ENCODE data around the gene GABRD. TPM values are rescaled to one million over a fixed set of nuclear protein-coding genes. Genes with fewer than 3 reads are reported as not detected.

GABRD gene
- total RNA-seq, 1 experiment from 2014 or later: 2.1 TPM

- no peak for DNase-seq (ENCODE audit: low spot score)
These were observed 19.1 kb downstream of the GABRD start for GRCh38 chr1:2038229-2038628.

GRCh38 chr1:2039251-2039650, 20.1 kb downstream of the GABRD start:
- DNase-seq (ENCODE audit: low spot score): no peak

- no peak for DNase-seq (ENCODE audit: low spot score)
These were observed 22.2 kb downstream of the GABRD start for GRCh38 chr1:2041305-2041704.

- DNase-seq (ENCODE audit: low spot score): no peak
These were observed 22.7 kb downstream of the GABRD start for GRCh38 chr1:2041887-2042286.

DNA sequence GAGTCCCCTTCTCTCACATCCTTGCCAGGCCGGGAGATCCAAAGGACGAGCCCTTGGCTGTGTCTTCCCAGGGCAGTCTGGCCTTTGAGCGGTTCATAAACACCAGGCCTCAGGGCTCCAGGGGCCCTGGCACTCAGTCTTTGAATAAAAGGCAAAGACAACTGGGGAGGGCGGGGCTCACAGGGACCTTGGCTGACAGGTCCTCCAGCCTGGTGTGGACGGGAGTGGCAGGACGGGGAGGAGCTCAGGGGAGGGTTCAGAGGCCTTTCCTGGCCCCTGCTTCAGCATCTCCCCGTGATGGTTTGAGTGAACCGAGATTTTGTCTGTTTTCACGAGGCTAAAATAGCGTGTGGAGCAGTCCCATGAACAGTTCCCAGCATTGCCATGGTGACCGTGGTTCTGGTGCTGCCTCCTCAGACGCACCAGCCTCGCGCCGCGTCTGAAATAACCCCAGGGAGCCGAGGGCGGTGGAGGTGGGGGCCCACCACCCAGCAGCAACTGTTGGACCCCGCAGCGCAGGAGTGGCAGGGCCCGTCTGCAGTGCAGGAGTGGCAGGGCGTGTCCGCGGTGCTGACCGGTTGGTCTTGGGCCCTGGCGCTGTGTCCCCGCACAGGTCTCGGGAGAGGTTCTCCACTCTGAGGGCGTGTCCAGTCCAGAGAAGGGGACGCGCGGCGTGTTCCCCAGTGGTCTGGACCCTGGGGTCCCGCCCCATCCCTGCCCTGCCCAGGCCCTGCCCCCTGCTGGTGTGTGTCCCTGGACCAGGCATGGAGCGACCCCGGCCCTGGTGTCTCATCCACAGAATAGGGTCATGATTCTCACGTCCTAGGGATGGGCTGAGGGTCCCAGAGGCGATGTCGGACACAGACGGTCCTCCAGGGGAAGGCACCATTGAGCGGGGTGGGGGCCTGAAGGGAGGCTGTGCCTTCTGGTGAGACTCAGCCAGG, 24.0 kb downstream of the GABRD start:
- DNase-seq (ENCODE audit: low spot score): no peak

DNA sequence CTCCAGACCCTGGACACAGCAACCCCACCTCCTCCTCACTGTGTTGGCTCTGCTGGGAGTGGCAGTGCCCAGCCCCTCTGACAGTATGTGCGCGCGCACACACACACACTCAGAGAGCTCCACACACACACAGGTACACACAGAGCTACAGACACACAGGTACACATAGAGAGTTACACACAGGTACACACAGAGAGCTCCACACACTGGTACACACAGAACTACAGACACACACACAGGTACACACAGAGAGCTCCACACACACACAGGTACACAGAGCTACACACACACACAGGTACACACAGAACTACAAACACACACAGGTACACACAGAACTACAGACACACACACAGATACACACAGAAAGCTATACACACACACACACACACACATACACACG, 24.7 kb downstream of the GABRD start:
- DNase-seq (ENCODE audit: low spot score): no peak

DNA sequence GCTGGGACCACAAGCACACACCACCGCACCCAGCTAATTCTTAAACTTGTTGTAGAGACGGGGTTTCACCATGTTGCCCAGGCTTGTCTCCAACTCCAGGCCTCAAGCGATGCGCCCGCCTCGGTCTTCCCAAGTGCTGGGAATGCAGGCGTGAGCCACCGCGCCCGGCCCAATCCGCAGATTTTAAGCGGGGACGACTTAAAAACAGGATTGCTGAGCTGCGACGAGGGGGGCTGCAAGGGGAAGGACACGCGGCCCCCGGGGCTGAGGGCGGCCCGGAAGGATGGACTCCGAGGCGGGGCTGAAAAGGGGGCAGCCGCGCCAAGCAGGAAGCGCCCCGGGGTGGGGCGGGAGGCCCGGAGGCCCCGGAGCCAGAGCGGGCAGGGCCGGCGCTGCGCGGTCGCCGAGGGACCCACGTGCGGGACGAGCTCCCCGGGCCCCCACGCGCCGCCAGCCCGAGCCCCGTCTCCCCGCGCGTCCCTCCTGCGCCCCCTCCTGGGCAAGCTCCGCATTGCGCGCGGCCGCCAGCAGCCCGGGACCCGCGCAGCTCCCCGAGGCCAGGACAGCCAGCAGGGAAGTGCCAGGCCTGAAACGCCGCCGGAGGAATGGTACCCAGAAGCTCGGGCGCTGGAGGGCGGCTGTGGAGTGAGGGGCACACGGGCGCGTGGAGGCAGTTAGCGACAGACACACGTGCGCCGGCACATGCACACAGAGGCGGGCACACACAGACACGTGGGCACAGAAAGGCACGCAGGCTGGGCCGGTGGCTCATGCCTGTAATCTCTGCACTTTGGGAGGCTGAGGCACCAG, 25.6 kb downstream of the GABRD start:
- DNase-seq (ENCODE audit: low spot score): no peak

DNA sequence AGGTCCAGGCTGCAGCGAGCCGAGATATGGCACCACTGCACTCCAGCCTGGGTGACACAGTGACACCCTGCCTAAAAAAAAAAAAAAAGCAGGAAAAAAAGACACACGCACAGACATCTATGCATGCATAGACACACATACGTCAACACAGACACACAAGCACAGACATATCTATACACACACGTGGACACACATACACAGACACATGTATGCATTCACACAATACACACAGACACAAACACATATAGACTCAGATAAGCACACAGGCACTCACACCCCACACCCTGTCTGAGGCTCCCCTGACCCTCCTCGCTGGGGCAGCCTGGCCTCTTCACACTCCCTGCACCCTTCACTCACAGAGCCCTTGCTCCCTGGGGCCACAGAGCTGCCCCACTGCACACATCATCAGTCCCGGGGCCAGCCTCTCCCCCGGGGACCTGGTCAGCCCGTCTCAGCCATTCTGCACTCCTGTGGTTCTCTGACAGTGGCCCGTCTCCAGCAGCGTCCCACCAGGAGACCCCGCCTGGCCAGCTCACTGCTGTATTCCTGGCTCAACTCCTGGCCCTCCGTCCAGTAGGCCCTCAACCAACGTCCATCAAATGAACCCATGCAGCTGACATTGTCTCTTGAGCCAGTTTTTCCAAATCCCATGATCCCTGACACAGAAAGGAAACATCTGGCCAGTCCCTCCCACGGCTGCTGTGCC, 26.5 kb downstream of the GABRD start:
- no peak for DNase-seq (ENCODE audit: low spot score)

GRCh38 chr1:2046174-2046917, 27.2 kb downstream of the GABRD start:
- no peak for DNase-seq (ENCODE audit: low spot score)

DNA sequence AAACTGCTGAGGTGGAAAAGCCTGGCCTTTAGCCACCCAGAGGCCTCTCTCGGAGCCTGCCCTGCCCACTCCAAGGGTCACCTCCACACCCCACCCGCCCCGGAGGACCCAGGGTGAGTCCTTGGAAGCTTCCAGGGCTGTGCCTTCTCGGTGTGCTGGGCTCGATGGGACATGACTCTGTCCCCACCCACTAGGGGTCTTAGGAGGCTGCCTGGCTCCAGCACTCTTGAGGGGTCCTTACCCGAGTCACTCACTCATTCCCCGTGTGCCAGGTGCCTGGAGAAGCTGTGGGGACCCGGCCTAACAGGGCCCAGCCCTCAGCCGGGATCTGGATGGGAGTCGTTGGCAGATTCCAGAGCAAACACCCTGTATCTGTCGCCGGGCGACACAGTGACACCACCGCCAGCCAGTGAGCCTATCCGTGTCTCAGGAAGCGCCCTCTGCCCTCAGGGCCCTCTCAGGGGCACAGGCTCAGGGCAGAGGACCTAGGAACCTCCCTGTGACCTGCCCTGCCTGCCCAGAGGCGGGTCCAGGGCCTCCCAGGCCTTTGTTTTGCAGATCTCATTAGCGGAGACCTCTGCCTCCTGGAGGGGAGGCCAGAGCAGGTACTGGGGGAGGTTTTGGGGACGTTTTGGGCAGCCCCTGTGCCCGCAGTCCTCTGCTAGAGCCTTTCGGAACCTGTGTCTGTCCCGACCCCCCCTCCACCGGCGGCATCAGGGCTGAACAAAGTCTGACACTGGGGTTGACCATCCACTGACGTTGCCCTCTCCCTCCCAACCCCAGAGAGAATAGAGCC, 28.0 kb downstream of the GABRD start:
- DNase-seq (ENCODE audit: low spot score): no peak

DNA sequence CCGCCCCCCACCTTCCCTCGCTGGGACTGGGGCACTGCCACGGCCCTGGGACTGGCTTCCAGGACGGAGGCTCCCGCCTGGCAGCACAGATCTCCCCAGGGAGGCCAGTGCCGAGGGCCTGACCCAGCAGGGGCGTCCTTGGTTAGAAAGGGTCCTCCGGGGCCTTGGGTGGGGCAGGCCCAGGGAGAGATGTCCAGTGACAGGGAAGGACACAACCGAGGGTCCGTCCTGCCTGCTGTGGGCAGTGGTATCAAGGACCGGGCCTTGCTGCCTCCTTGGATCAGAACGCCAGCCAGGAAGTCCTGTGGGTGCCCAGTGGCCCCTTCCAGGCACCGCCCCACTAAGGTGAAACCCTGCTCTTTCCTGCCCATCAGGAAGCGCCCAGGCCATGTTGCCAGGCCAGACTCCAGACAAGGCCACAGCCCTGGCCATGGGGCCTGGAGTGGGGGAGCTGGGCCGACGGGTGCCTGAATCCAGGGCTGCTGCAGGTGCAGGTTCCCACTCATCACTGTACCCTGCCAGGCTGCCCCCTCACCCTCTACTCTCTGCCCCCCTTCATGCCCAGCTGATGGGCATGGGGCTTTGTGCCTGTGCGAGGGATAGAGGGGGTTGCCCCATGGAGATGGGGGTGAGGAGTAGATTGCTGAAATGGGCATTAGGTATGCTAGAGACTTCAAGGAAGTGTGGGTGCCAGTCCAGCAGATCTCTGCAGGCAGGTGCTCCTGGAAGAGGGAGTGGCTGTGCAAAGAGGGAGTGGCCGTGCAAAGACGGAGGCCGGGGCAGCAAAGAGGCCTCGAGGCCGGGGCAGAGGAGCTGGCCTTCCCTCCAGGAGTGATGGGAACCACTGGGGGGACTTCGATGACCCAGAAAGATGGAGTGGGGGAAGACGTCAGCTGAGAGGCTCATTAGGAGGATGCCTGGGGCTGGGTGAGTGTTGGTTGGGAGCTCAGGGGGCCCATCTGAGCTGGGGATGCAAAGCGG, 28.9 kb downstream of the GABRD start:
- no peak for DNase-seq (ENCODE audit: low spot score)

GRCh38 chr1:2049225-2049717, 30.1 kb downstream of the GABRD start:
- no peak for DNase-seq (ENCODE audit: low spot score)

GRCh38 chr1:2049718-2050431, 30.7 kb downstream of the GABRD start, which contains the start of gene PRKCZ:
Gene PRKCZ (plus strand): TSS chr1:2050411. CDS start chr1:2050631, 220 bp downstream.
- no peak for DNase-seq (ENCODE audit: low spot score)

DNA sequence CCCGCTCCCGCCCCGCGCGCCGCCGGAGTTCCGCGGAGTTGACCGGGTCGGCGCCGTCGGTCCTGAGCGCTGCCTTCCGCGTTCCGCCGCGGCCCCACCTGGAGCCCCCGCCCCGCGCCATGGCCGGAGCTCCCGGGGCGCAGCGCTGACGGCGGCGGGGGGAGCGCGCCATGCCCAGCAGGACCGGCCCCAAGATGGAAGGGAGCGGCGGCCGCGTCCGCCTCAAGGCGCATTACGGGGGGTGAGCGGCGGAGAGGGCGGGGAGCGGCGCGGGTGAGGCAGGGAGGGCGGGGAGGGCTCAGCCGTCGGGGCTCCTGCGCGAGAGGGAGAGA, 31.3 kb downstream of the GABRD start:
- no peak for DNase-seq (ENCODE audit: low spot score)

GRCh38 chr1:2050793-2051682, 31.9 kb downstream of the GABRD start:
- no peak for DNase-seq (ENCODE audit: low spot score)

GRCh38 chr1:2052054-2052679, 33.0 kb downstream of the GABRD start:
- no peak for DNase-seq (ENCODE audit: low spot score)

- no peak for DNase-seq (ENCODE audit: low spot score)
These were observed 33.6 kb downstream of the GABRD start for GRCh38 chr1:2052756-2053155.
